Neural progenitor cell (in vitro differentiated cells): ENCODE measurements around the gene IKZF3. TPM values are rescaled to one million over a fixed set of nuclear protein-coding genes. Genes with fewer than 3 reads are reported as not detected.

Experiments
- DNase-seq: peaks from one replicate; pipeline ENCODE4 v3.0.0-alpha.2; 2016; ENCODE audit warnings: low spot score
- H2AFZ ChIP-seq: fragments of 200-600 bp; sonication (generic); replicated peaks from 2 replicates; pipeline ENCODE4 v1.6.1; 2016; ENCODE audit warnings: antibody characterized with exemption
- H3F3A ChIP-seq: fragments of 200-600 bp; sonication (generic); 2 replicates; pipeline ENCODE4 v1.6.1; 2016; ENCODE audit warnings: antibody characterized with exemption, low read depth
- H3K27ac ChIP-seq: fragments of 200-600 bp; sonication (generic); 2 replicates; pipeline ENCODE4 v1.5.1; 2016; ENCODE audit warnings: mild to moderate bottlenecking
- H3K27me3 ChIP-seq: fragments of 200-600 bp; sonication (generic); 2 replicates; pipeline ENCODE4 v1.6.1; 2016; ENCODE audit warnings: mild to moderate bottlenecking, moderate library complexity
- H3K36me3 ChIP-seq: fragments of 200-600 bp; sonication (generic); 2 replicates; pipeline ENCODE4 v1.5.1; 2016
- H3K4me1 ChIP-seq: fragments of 200-600 bp; sonication (generic); 2 replicates; pipeline ENCODE4 v1.6.1; 2016; ENCODE audit warnings: mixed run types
- H3K4me2 ChIP-seq: fragments of 200-600 bp; sonication (generic); 2 replicates; pipeline ENCODE4 v1.6.1; 2016
- H3K4me3 ChIP-seq: fragments of 200-600 bp; sonication (generic); 2 replicates; pipeline ENCODE4 v1.5.1; 2016
- H3K79me2 ChIP-seq: fragments of 200-600 bp; sonication (generic); 2 replicates; pipeline ENCODE4 v1.6.1; 2016; ENCODE audit warnings: low read depth
- H3K9ac ChIP-seq: fragments of 200-600 bp; sonication (generic); 2 replicates; pipeline ENCODE4 v1.6.1; 2016
- H3K9me3 ChIP-seq: fragments of 200-600 bp; sonication (generic); 2 replicates; pipeline ENCODE4 v1.5.1; 2016; ENCODE audit warnings: low read depth
- H4K20me1 ChIP-seq: fragments of 200-600 bp; sonication (generic); 2 replicates; pipeline ENCODE4 v1.6.1; 2016; ENCODE audit warnings: low read depth
- H3K27ac Mint-ChIP-seq: 3 replicates; pipeline ENCODE4 v1.8.0; 2021; ENCODE audit warnings: mixed read lengths
- H3K27me3 Mint-ChIP-seq: 2 replicates; pipeline ENCODE4 v1.8.0; 2022; ENCODE audit warnings: low read depth, mild to moderate bottlenecking, inconsistent platforms, moderate library complexity, mixed read lengths; ENCODE audit not compliant: insufficient read depth
- H3K36me3 Mint-ChIP-seq: 3 replicates; pipeline ENCODE4 v1.8.0; 2021; ENCODE audit warnings: mixed read lengths
- H3K4me1 Mint-ChIP-seq: 3 replicates; pipeline ENCODE4 v1.8.0; 2021; ENCODE audit warnings: mixed read lengths
- H3K4me3 Mint-ChIP-seq: 3 replicates; pipeline ENCODE4 v1.8.0; 2021; ENCODE audit warnings: mild to moderate bottlenecking, moderate library complexity, mixed read lengths
- H3K9me3 Mint-ChIP-seq: 3 replicates; pipeline ENCODE4 v1.8.0; 2020; ENCODE audit warnings: mixed read lengths
- CTCF ChIP-seq: fragments of 200-600 bp; sonication (generic); IDR thresholded peaks from 2 replicates; pipeline ENCODE4 v1.5.1; 2017; ENCODE audit warnings: antibody characterized with exemption, mild to moderate bottlenecking
- EZH2 ChIP-seq: fragments of 200-600 bp; sonication (generic); IDR thresholded peaks from 2 replicates; pipeline ENCODE4 v1.6.1; 2017; ENCODE audit warnings: antibody characterized with exemption, mild to moderate bottlenecking, moderate library complexity
- EZH2phosphoT487 ChIP-seq: fragments of 200-600 bp; sonication (generic); IDR thresholded peaks from 2 replicates; pipeline ENCODE4 v1.6.1; 2017; ENCODE audit warnings: antibody characterized with exemption
- total RNA-seq: library from RNA; depleted of rRNA; stranded (reverse); fragments of >200 nt; gene quantifications from 2 replicates; pipeline ENCODE4 v1.2.3, GENCODE V29; 2015; ENCODE audit warnings: low replicate concordance

The IKZF3 gene
- total RNA-seq, 1 donor from 2014 or later, result not detected

GRCh38 chr17:39737206-39737759, 126.8 kb downstream of the IKZF3 start:
- Mint-ChIP-seq H3K36me3 (no peaks in the 10 kb centered on the region), H3K27ac (no peak overlapping the region), H3K4me1 (peaks cover 15% of the 10 kb centered on the region), H3K4me3 (no peak overlapping the region), H3K9me3 (no peaks in the 10 kb centered on the region), H3K27me3 (peaks cover 55% of the 10 kb centered on the region)
- H3K4me3 ChIP-seq, result peak overlapping the region; percentile 62
- peaks cover 24% of the 10 kb centered on the region for H3F3A ChIP-seq
- peaks cover 29% of the 10 kb centered on the region for H3K27me3 ChIP-seq
- no peaks in the 10 kb centered on the region for H4K20me1 ChIP-seq
- H3K79me2 ChIP-seq, result no peaks in the 10 kb centered on the region
- H3K36me3 ChIP-seq, result no peaks in the 10 kb centered on the region
- no peak for DNase-seq
- H3K4me1 ChIP-seq, result peaks cover 17% of the 10 kb centered on the region
- no peak overlapping the region for H3K9ac ChIP-seq
- H3K9me3 ChIP-seq, result no peaks in the 10 kb centered on the region
- H2AFZ ChIP-seq, result peak overlapping the region; percentile 100
- H3K27ac ChIP-seq, result no peak overlapping the region
- TF ChIP-seq EZH2phosphoT487, result no peak
- no peak for TF ChIP-seq EZH2
- no peak for TF ChIP-seq CTCF
- peak overlapping the region; percentile 99 for H3K4me2 ChIP-seq

- Mint-ChIP-seq H3K4me3 (no peak overlapping the region), H3K27ac (no peak overlapping the region), H3K27me3 (peaks cover 50% of the 10 kb centered on the region), H3K4me1 (peaks cover 15% of the 10 kb centered on the region), H3K9me3 (no peaks in the 10 kb centered on the region), H3K36me3 (no peaks in the 10 kb centered on the region)
- H3K27ac ChIP-seq, result no peak overlapping the region
- no peaks in the 10 kb centered on the region for H4K20me1 ChIP-seq
- H3K27me3 ChIP-seq, result peaks cover 29% of the 10 kb centered on the region
- H3K4me3 ChIP-seq, result no peak overlapping the region
- no peak overlapping the region for H2AFZ ChIP-seq
- no peaks in the 10 kb centered on the region for H3K9me3 ChIP-seq
- peaks cover 17% of the 10 kb centered on the region for H3K4me1 ChIP-seq
- no peak for DNase-seq
- H3K4me2 ChIP-seq, result no peak overlapping the region
- no peaks in the 10 kb centered on the region for H3K36me3 ChIP-seq
- H3F3A ChIP-seq, result peaks cover 24% of the 10 kb centered on the region
- no peaks in the 10 kb centered on the region for H3K79me2 ChIP-seq
- H3K9ac ChIP-seq, result no peak overlapping the region
- TF ChIP-seq EZH2 (no peak), EZH2phosphoT487 (no peak), CTCF (no peak)
Measured at GRCh38 chr17:39736319-39737165, 127.6 kb downstream of the IKZF3 start.

GRCh38 chr17:39735882-39736281, 128.2 kb downstream of the IKZF3 start:
- no peak for DNase-seq
- no peak overlapping the region for H2AFZ ChIP-seq
- Mint-ChIP-seq H3K4me1 (peaks cover 13% of the 10 kb centered on the region), H3K27me3 (peaks cover 46% of the 10 kb centered on the region), H3K4me3 (no peak overlapping the region), H3K27ac (no peak overlapping the region), H3K36me3 (no peaks in the 10 kb centered on the region), H3K9me3 (no peaks in the 10 kb centered on the region)
- no peak overlapping the region for H3K9ac ChIP-seq
- no peaks in the 10 kb centered on the region for H3K36me3 ChIP-seq
- H3K27me3 ChIP-seq, result peaks cover 29% of the 10 kb centered on the region
- TF ChIP-seq EZH2phosphoT487, result no peak
- TF ChIP-seq CTCF, result no peak
- no peak for TF ChIP-seq EZH2
- H3K9me3 ChIP-seq, result no peaks in the 10 kb centered on the region
- no peaks in the 10 kb centered on the region for H4K20me1 ChIP-seq
- no peak overlapping the region for H3K4me2 ChIP-seq
- no peaks in the 10 kb centered on the region for H3K79me2 ChIP-seq
- peaks cover 16% of the 10 kb centered on the region for H3K4me1 ChIP-seq
- H3F3A ChIP-seq, result peaks cover 31% of the 10 kb centered on the region
- H3K27ac ChIP-seq, result no peak overlapping the region
- no peak overlapping the region for H3K4me3 ChIP-seq
